ENCODE results near the gene PTPN1.

- TF ChIP-seq CTCF (IDR thresholded peaks at IDR 0.05) (no peak), POLR2A (IDR thresholded peaks at IDR 0.05) (no peak)
Observed at GRCh38 chr20:50585214-50585613, 75.0 kb downstream of the PTPN1 start.

Data from Peyer's patch (tissue), 4 donors.